Activated T-cell treated with anti-CD3 and anti-CD28 coated beads for 24 hours (primary cell): Measurements from ENCODE around the gene UBAP1.
"Not testable (repeated sequence)": the region's sequence is repeated elsewhere in the genome, so short reads cannot be mapped to it uniquely, and the experiment has no call there.

Experiments
- DNase-seq: peaks from one replicate; pipeline ENCODE4 v3.0.0-alpha.2; 2020; ENCODE audit warnings: low read depth

Gene UBAP1

GRCh38 chr9:34179213-34180136 lies 632 bp downstream of the UBAP1 start:
- no peak for DNase-seq

GRCh38 chr9:34185778-34186551 lies 7.1 kb downstream of the UBAP1 start:
- no peak for DNase-seq

DNA sequence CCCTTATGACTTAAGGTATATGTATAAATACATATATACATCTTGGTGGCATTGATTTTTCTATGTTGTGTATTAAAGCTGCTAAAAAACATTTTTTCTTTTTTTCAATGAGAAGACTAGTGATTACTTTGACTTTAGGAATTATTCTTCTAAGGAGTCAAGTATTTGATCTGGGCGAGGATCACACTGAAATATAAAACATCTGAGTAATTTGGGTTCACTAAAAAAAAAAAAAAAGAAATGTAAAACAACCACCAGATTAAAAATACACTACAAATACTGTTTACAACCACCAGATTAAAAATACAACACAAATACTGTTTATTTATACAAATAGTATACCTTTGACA lies 9.0 kb downstream of the UBAP1 start:
- DNase-seq = no peak

GRCh38 chr9:34190996-34191892 lies 12.4 kb downstream of the UBAP1 start:
- DNase-seq = no peak

DNA sequence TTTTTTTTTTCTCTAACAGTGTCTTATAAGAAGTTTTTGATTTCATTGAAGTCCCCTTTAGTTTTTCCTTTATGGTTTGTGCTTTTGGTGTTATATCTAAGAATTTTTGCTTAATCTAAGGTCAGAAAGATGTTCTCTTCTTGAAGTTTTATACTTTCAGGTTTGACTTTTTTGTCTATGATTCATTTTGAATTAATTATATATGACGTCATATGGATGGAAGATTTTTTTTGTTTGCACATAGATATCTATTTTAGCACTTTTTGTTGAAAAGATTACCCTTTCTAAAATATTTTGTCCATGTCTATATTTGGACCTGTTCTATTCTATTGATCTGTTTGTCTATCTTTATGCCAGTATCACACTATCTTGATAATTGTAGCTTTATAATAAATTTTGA lies 16.3 kb downstream of the UBAP1 start:
- no peak for DNase-seq

DNA sequence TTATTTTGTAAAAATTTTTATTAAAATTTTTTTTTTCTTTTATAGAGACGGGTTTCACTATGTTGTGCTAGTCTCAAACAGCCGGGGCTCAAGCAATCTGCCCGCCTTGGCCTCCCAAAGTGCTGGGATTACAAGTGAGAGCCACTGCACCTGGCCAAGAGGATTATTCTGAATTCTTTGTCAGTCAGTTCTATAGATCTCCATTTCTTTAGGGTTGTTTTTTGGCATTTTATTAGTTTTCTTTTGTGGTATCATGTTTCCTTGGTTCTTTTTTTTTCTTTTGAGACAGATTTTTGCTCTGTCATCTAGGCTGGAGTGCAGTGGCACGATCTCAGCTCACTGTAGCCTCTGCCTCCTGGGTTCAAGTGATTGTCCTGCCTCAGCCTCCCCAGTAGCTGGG lies 18.4 kb downstream of the UBAP1 start:
- DNase-seq = not testable (repeated sequence)

DNA sequence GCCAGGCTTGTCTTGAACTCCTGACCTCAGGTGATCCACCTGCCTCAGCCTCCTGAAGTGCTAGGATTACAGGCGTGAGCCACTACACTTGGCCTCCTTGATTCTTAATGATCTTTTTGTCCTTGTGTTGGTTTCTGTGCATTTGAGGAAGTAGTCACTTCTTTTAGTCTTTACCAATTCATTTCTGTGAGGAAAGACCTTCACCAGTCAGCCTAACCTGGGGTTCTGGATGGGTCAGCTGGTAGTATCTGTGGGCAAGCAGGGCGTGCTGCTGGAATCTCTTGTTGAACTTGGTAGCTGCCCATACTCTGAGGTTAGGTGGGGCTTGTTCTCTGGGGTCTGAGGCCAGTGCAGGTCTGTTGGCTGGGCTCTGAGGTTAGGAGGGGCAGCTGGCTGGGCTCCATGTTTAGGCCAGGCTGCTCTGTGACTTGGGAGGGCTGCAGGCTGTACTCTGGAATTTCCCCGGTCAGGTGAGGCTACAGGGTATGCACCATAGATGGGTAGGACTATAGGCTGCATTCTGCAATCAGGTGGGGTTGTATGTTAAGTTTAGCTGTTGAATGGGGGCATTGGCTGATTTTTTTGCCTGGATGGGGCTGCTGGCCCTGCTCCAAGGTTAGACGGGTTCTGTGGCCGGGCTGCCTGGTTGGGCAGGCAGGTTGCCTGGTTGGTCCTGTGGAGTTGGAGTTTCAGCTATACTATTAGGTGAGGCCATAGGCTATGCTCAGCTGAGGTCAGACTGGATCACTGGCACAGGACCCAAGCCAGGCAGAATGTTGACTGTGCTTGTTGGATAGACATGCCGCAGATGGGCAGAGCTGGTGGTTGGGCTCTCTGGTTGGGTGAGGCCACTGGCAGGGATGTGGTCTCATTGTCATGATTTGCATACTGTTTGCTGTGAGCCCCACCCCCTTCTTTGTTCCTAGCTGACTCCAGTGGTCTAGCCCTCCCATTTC lies 19.2 kb downstream of the UBAP1 start:
- DNase-seq = no peak

DNA sequence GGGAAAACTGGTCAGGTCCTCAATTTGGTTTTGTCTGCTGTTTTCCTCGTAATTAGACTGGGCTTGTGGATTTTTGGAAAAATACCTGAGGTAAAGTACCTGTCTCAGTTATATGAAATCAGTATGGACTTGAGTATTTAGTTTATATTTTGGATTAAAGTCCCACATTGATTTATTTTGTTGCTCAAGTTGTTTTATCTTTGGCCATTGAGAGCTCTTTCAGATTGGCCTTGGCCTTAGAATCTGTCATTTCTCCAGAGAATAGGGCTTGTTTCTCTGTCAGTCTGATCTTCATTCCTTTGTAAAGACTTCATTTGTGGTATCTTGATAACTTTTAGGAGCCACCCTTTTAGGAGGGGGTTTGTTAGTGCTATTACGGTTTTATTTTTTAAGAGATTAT lies 21.2 kb downstream of the UBAP1 start:
- no peak for DNase-seq

GRCh38 chr9:34203275-34203991 lies 24.6 kb downstream of the UBAP1 start:
- no peak for DNase-seq

GRCh38 chr9:34203992-34204635 lies 25.3 kb downstream of the UBAP1 start:
- DNase-seq = no peak

DNA sequence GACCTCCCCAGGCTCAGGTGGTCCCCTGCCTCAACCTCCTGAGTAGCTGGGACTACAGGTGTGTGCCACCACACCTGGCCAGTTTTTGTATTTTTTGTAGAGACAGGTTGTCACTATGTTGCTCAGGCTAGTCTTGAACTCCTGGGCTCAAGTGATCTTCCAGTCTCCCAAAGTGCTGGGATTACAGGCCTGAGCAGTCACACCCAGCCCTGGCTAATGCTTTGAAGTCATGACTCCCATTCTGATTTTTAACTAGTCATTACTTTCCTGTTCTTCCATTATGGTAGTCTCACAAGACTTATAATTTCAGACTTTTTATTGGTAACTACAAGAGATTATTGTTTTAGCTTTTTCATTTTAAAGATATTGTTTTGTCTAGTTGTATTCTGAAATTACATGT lies 26.3 kb downstream of the UBAP1 start:
- no peak for DNase-seq

- DNase-seq = no peak
Observed at GRCh38 chr9:34206561-34206960, 27.7 kb downstream of the UBAP1 start.

DNA sequence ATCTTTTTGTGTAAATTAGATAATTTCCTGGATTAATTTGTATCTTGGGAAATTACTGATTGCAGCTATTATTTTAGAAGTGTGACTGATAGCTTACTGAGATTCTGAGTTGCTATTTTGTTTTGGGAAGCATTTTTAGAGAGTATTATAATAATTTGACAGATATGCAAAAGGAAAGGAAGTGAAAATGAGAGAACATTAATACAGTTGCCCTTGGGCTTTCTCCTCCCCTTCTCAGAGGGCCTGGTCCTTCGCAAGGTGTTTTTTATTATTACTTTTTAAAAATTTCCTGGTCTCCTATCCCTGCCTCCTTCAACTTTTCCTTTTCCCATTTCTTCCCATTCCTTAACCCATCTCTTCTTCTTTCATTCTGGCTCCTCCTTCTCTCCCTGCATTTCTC lies 32.6 kb downstream of the UBAP1 start:
- DNase-seq = no peak

- DNase-seq = not testable (repeated sequence)
Observed at GRCh38 chr9:34214354-34215000, 35.6 kb downstream of the UBAP1 start.

- DNase-seq = no peak
Observed at GRCh38 chr9:34216325-34216724, 37.5 kb downstream of the UBAP1 start.

GRCh38 chr9:34217015-34217414 lies 38.2 kb downstream of the UBAP1 start:
- DNase-seq = not testable (repeated sequence)

GRCh38 chr9:34218446-34218845 lies 39.6 kb downstream of the UBAP1 start:
- DNase-seq = no peak

- no peak for DNase-seq
Observed at GRCh38 chr9:34219421-34219820, 40.6 kb downstream of the UBAP1 start.

GRCh38 chr9:34220218-34220617 lies 41.4 kb downstream of the UBAP1 start:
- no peak for DNase-seq
